H9 (cell line): ENCODE data around the gene MICAL3. TPM values are rescaled to one million over a fixed set of nuclear protein-coding genes. Genes with fewer than 3 reads are reported as not detected.
A peak's percentile ranks its signal among the peaks of the same experiment; 100 is the strongest.

Experiments used
- DNase-seq: peaks from one replicate; pipeline ENCODE4 v3.0.0-alpha.2; 2017
- H2AFZ ChIP-seq: one replicate; pipeline ENCODE4 v1.6.1; 2013; ENCODE audit warnings: mild to moderate bottlenecking, low read length, control low read depth, moderate library complexity
- H2AK5ac ChIP-seq: 2 replicates; pipeline ENCODE4 v1.6.1; 2013; ENCODE audit warnings: low read length, control low read depth, mixed read lengths; ENCODE audit not compliant: insufficient read length
- H2BK120ac ChIP-seq: one replicate; pipeline ENCODE4 v1.6.1; 2013; ENCODE audit warnings: low read depth, mild to moderate bottlenecking, low read length, control low read depth, inconsistent platforms; ENCODE audit not compliant: poor library complexity, severe bottlenecking
- H2BK12ac ChIP-seq: 2 replicates; pipeline ENCODE4 v1.6.1; 2013; ENCODE audit warnings: low read length, control low read depth, mixed read lengths, low read depth; ENCODE audit not compliant: insufficient read length
- H2BK15ac ChIP-seq: 2 replicates; pipeline ENCODE4 v1.6.1; 2013; ENCODE audit warnings: low read depth, low read length, control low read depth
- H2BK20ac ChIP-seq: one replicate; pipeline ENCODE4 v1.6.1; 2013; ENCODE audit warnings: low read depth, mild to moderate bottlenecking, low read length, control low read depth, inconsistent platforms; ENCODE audit not compliant: poor library complexity, severe bottlenecking
- H2BK5ac ChIP-seq: 2 replicates; pipeline ENCODE4 v1.6.1; 2013; ENCODE audit warnings: low read length, control low read depth, mixed read lengths; ENCODE audit not compliant: insufficient read length
- H3K14ac ChIP-seq: 2 replicates; pipeline ENCODE4 v1.6.1; 2013; ENCODE audit warnings: low read length, control low read depth; ENCODE audit not compliant: insufficient read depth
- H3K18ac ChIP-seq: 2 replicates; pipeline ENCODE4 v1.6.1; 2013; ENCODE audit warnings: low read depth, mild to moderate bottlenecking, mixed read lengths, low read length, control low read depth; ENCODE audit not compliant: insufficient read length
- H3K23ac ChIP-seq: 2 replicates; pipeline ENCODE4 v1.6.1; 2013; ENCODE audit warnings: low read length, control low read depth, mixed read lengths, low read depth; ENCODE audit not compliant: insufficient read length
- H3K23me2 ChIP-seq: 2 replicates; pipeline ENCODE4 v1.6.1; 2013; ENCODE audit warnings: low read depth, mild to moderate bottlenecking, mixed read lengths, low read length, control low read depth; ENCODE audit not compliant: insufficient read length, poor library complexity, severe bottlenecking
- H3K27ac ChIP-seq: 2 replicates; pipeline ENCODE4 v1.5.1; 2013; ENCODE audit warnings: low read length, control low read depth, mixed read lengths, low read depth; ENCODE audit not compliant: insufficient read length
- H3K27me3 ChIP-seq: 2 replicates; pipeline ENCODE4 v1.6.1; 2013; ENCODE audit warnings: low read length, control low read depth, inconsistent platforms; ENCODE audit not compliant: insufficient read depth
- H3K4ac ChIP-seq: 2 replicates; pipeline ENCODE4 v1.6.1; 2013; ENCODE audit warnings: low read depth, mild to moderate bottlenecking, control low read depth, inconsistent platforms, low read length, moderate library complexity
- H3K4me1 ChIP-seq: 2 replicates; pipeline ENCODE4 v1.6.1; 2013; ENCODE audit warnings: low read length, control low read depth, inconsistent platforms; ENCODE audit not compliant: insufficient read depth
- H3K4me2 ChIP-seq: 2 replicates; pipeline ENCODE4 v1.6.1; 2013; ENCODE audit warnings: low read length, control low read depth, mixed read lengths; ENCODE audit not compliant: insufficient read length, insufficient read depth
- H3K56ac ChIP-seq: 2 replicates; pipeline ENCODE4 v1.6.1; 2013; ENCODE audit warnings: low read depth, mild to moderate bottlenecking, mixed read lengths, low read length, control low read depth; ENCODE audit not compliant: insufficient read length
- H3K79me1 ChIP-seq: 2 replicates; pipeline ENCODE4 v1.6.1; 2013; ENCODE audit warnings: low read depth, mild to moderate bottlenecking, moderate library complexity, low read length, control low read depth, inconsistent platforms; ENCODE audit not compliant: insufficient read depth, poor library complexity, severe bottlenecking
- H3K79me2 ChIP-seq: 2 replicates; pipeline ENCODE4 v1.6.1; 2013; ENCODE audit warnings: low read length, control low read depth, inconsistent platforms; ENCODE audit not compliant: insufficient read depth
- H3K9ac ChIP-seq: 2 replicates; pipeline ENCODE4 v1.6.1; 2013; ENCODE audit warnings: low read length, control low read depth, mixed read lengths; ENCODE audit not compliant: insufficient read length; ENCODE audit errors: extremely low read depth
- H3K9me3 ChIP-seq: one replicate; pipeline ENCODE4 v1.6.1; 2013; ENCODE audit warnings: low read depth, low read length, inconsistent platforms; ENCODE audit not compliant: control insufficient read depth
- H3T11ph ChIP-seq: one replicate; pipeline ENCODE4 v1.6.1; 2013; ENCODE audit warnings: mild to moderate bottlenecking, low read length, control low read depth, inconsistent platforms
- H4K20me1 ChIP-seq: one replicate; pipeline ENCODE4 v1.6.1; 2013; ENCODE audit not compliant: control insufficient read depth, insufficient read length, insufficient read depth
- H4K5ac ChIP-seq: 2 replicates; pipeline ENCODE4 v1.6.1; 2013; ENCODE audit warnings: low read depth, mild to moderate bottlenecking, mixed read lengths, low read length, control low read depth; ENCODE audit not compliant: insufficient read length
- H4K8ac ChIP-seq: replicated peaks from 2 replicates; pipeline ENCODE4 v1.6.1; 2013; ENCODE audit warnings: low read length, control low read depth, mixed read lengths, low read depth; ENCODE audit not compliant: insufficient read length
- H4K91ac ChIP-seq: 2 replicates; pipeline ENCODE4 v1.6.1; 2013; ENCODE audit warnings: low read depth, mild to moderate bottlenecking, moderate library complexity, mixed read lengths, low read length, control low read depth; ENCODE audit not compliant: insufficient read length
- H3K27ac Mint-ChIP-seq, 3 experiments: 2 replicates in 2 of 3; 3 replicates in 1 of 3; pipeline ENCODE4 v1.8.0; 2020 to 2021; ENCODE audit warnings: mixed read lengths in 3 of 3, mild to moderate bottlenecking in 1 of 3, moderate library complexity in 1 of 3
- H3K27me3 Mint-ChIP-seq: 2 replicates; pipeline ENCODE4 v1.8.0; 2021; ENCODE audit warnings: low read depth, mild to moderate bottlenecking, moderate library complexity, mixed read lengths
- H3K36me3 Mint-ChIP-seq, 3 experiments: 2 replicates in 2 of 3; 3 replicates in 1 of 3; pipeline ENCODE4 v1.8.0; 2020 to 2021; ENCODE audit warnings: low read depth in 3 of 3, mixed read lengths in 3 of 3; ENCODE audit not compliant: insufficient read depth in 1 of 3
- H3K4me1 Mint-ChIP-seq, 2 experiments: 2 replicates each; pipeline ENCODE4 v1.8.0; 2020; ENCODE audit warnings: mixed read lengths in 2 of 2
- H3K4me3 Mint-ChIP-seq, 2 experiments: 2 replicates in 1 of 2; 3 replicates in 1 of 2; pipeline ENCODE4 v1.8.0; 2020 to 2021; ENCODE audit warnings: mild to moderate bottlenecking in 2 of 2, mixed read lengths in 2 of 2, moderate library complexity in 1 of 2
- H3K9me3 Mint-ChIP-seq, 2 experiments: 2 replicates in 1 of 2; 3 replicates in 1 of 2; pipeline ENCODE4 v1.8.0; 2020; ENCODE audit warnings: mild to moderate bottlenecking in 2 of 2, mixed read lengths in 2 of 2, moderate library complexity in 1 of 2
- CTCF ChIP-seq: fragments of 200-600 bp; sonication (generic); conservative IDR thresholded peaks from 3 replicates; pipeline ENCODE4 v1.8.0; 2021; ENCODE audit warnings: antibody characterized with exemption, mild to moderate bottlenecking
- WGBS: extraction: QIAGEN DNeasy Blood & Tissue Kit; methylation state at CpG from one replicate; pipeline ENCODE4 v1.1.7; 2013; ENCODE audit warnings: missing lambda C conversion rate, low lambda C conversion rate, mixed read lengths; ENCODE audit not compliant: insufficient read length; ENCODE audit errors: extremely low coverage; 5-methylcytosine and 5-hydroxymethylcytosine counted together
- total RNA-seq: library from RNA; stranded (reverse); gene quantifications from 2 replicates; pipeline ENCODE4 v1.2.1, GENCODE V29; 2021

MICAL3 gene
- total RNA-seq, 1 experiment from 2014 or later = 50.2 TPM

GRCh38 chr22:17744430-17744829 lies 279.9 kb downstream of the MICAL3 start:
- Histone ChIP-seq H3K27me3 (no peaks in the 10 kb centered on the region), H4K8ac (no peak overlapping the region), H3K23ac (no peak overlapping the region), H3K4me2 (no peak overlapping the region), H3K14ac (no peak overlapping the region), H2BK12ac (no peak overlapping the region), H3K79me1 (no peaks in the 10 kb centered on the region), H3K9me3 (no peaks in the 10 kb centered on the region), H3K18ac (no peak overlapping the region), H2AFZ (no peak overlapping the region), H2AK5ac (no peak overlapping the region), H3K4ac (no peak overlapping the region), H4K5ac (no peak overlapping the region), H3K23me2 (no peaks in the 10 kb centered on the region), H3K9ac (no peak overlapping the region), H4K91ac (no peak overlapping the region), H3K79me2 (no peaks in the 10 kb centered on the region), H3K56ac (no peak overlapping the region), H3K4me1 (no peaks in the 10 kb centered on the region), H4K20me1 (peaks cover 2% of the 10 kb centered on the region), H2BK20ac (no peak overlapping the region), H2BK15ac (no peak overlapping the region), H2BK120ac (no peak overlapping the region), H2BK5ac (no peak overlapping the region), H3K27ac (no peak overlapping the region), H3T11ph (no peak overlapping the region)
- H3K36me3 Mint-ChIP-seq = no peaks in the 10 kb centered on the region; a peak in 3 of 7 replicates
- no peak for DNase-seq
- peaks cover 0 to 2% of the 10 kb centered on the region in 2 experiments; a peak in 1 of 5 replicates for H3K9me3 Mint-ChIP-seq
- H3K4me3 Mint-ChIP-seq = no peak overlapping the region; a peak in 2 of 5 replicates
- H3K4me1 Mint-ChIP-seq = peaks cover 13 to 23% of the 10 kb centered on the region in 2 experiments
- WGBS = no CpG with 5 or more reads among the region's 7 CpGs
- TF ChIP-seq CTCF = no peak
- H3K27me3 Mint-ChIP-seq = no peaks in the 10 kb centered on the region; the same call in 1 of the 2 replicates
- peak overlapping the region in 2 of 3 experiments; percentile 25 to 57; a peak in 3 of 7 replicates for H3K27ac Mint-ChIP-seq
